HepG2 (cell line): ENCODE results near the gene TNFSF15.

Source experiments
- GABPA ChIP-seq, 2 experiments: IDR thresholded peaks; 2 replicates each; pipeline ENCODE4 v1.6.1; 2011 to 2016; ENCODE audit warnings: low read depth in 2 of 2, low read length in 1 of 2, missing biosample characterization in 1 of 2, missing genetic modification characterization in 1 of 2
- IRF2 ChIP-seq: IDR thresholded peaks from 2 replicates; pipeline ENCODE4 v1.6.1; 2018; ENCODE audit warnings: missing genetic modification reagents, missing compliant biosample characterization
- MAFF ChIP-seq: IDR thresholded peaks from 2 replicates; pipeline ENCODE4 v1.6.1; 2011; ENCODE audit warnings: low read depth, low read length, improper control_type of control experiment
- NFE2 ChIP-seq: sonication (generic); formaldehyde crosslinking; IDR thresholded peaks from 2 replicates; pipeline ENCODE4 v1.4.0; 2020; ENCODE audit warnings: missing genetic modification reagents
- POLR2A ChIP-seq, 2 experiments: IDR thresholded peaks; 2 replicates each; pipeline ENCODE4 v1.6.1; 2011; ENCODE audit warnings: low read depth in 2 of 2, low read length in 2 of 2, mild to moderate bottlenecking in 1 of 2, moderate library complexity in 1 of 2; ENCODE audit not compliant: insufficient read depth in 1 of 2
- TAF1 ChIP-seq: sonication (generic); formaldehyde crosslinking; IDR thresholded peaks from 2 replicates; pipeline ENCODE4 v1.4.0; 2020; ENCODE audit warnings: missing genetic modification reagents
- XBP1 ChIP-seq: sonication (generic); formaldehyde crosslinking; IDR thresholded peaks from 2 replicates; pipeline ENCODE4 v1.5.0; 2020; ENCODE audit warnings: missing genetic modification reagents
- ZBTB20 ChIP-seq: sonication (generic); formaldehyde crosslinking; IDR thresholded peaks from 2 replicates; pipeline ENCODE4 v1.8.1; 2023; ENCODE audit warnings: missing genetic modification reagents, low read depth, mild to moderate bottlenecking, borderline replicate concordance
- ZNF749 ChIP-seq: sonication (generic); formaldehyde crosslinking; IDR thresholded peaks from 2 replicates; pipeline ENCODE4 v1.8.0; 2022; ENCODE audit warnings: mild to moderate bottlenecking, missing genetic modification reagents, moderate library complexity, borderline replicate concordance
- TF ChIP-seq, protein P1 (sequence below): sonication (generic); formaldehyde crosslinking; IDR thresholded peaks from 2 replicates; pipeline ENCODE4 v1.4.0; 2020; ENCODE audit warnings: mild to moderate bottlenecking, missing genetic modification reagents
- TF ChIP-seq, protein P2 (sequence below): sonication (generic); formaldehyde crosslinking; IDR thresholded peaks from 2 replicates; pipeline ENCODE4 v1.4.0; 2020; ENCODE audit warnings: missing genetic modification reagents

DNA sequence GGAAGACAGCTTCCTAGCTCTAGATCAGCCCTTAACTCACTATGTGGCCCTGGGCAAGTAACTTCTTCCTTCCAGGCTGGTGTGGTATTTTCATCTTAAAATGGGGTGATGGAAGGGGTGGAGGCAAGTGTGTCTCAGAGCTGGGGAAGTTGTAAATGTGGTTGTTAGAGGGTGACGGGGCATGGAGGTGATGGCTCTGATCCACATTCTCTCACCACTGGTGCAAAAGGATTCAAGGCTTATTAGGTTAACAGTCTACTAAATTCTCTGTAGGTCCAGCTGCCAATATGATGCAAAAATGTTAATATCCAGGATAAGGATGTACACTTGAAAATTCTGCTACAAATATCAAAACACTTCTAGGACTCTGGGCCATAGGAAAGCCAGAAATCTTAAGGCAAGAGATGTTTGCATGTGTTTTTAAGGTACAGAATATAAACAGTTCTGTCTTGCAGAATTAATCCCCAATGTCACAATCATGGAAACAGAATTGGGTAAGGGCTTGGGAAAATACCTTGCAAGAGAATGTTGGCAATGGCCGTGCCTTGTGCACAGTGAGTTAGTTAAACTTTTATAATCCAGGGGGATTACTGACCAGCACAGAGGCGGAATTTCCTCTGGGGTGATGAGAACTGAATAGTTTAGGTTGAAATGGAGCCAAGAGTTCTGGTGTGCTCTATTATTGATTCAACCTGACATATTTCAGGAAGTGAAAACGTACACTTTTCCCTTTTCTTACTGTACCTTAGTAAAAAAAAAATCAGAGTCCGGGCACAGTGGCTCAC, 19.8 kb downstream of the TNFSF15 start:
- TF ChIP-seq POLR2A (IDR thresholded peaks at IDR 0.05; ENCODE audit: insufficient read depth in 1 of 2, low read depth in 2 of 2, low read length in 2 of 2): no peak
- TF ChIP-seq NFE2: no peak
- TF ChIP-seq GABPA (IDR thresholded peaks at IDR 0.05; ENCODE audit: low read depth, low read length): no peak
- no peak for TF ChIP-seq GABPA (CRISPR knock-in tag; IDR thresholded peaks at IDR 0.05; ENCODE audit: low read depth)
- TF ChIP-seq ZBTB20: no peak
- no peak for TF ChIP-seq XBP1 (CRISPR knock-in tag)
- TF ChIP-seq IRF2 (CRISPR knock-in tag): no peak
- TF ChIP-seq, protein P1, sequence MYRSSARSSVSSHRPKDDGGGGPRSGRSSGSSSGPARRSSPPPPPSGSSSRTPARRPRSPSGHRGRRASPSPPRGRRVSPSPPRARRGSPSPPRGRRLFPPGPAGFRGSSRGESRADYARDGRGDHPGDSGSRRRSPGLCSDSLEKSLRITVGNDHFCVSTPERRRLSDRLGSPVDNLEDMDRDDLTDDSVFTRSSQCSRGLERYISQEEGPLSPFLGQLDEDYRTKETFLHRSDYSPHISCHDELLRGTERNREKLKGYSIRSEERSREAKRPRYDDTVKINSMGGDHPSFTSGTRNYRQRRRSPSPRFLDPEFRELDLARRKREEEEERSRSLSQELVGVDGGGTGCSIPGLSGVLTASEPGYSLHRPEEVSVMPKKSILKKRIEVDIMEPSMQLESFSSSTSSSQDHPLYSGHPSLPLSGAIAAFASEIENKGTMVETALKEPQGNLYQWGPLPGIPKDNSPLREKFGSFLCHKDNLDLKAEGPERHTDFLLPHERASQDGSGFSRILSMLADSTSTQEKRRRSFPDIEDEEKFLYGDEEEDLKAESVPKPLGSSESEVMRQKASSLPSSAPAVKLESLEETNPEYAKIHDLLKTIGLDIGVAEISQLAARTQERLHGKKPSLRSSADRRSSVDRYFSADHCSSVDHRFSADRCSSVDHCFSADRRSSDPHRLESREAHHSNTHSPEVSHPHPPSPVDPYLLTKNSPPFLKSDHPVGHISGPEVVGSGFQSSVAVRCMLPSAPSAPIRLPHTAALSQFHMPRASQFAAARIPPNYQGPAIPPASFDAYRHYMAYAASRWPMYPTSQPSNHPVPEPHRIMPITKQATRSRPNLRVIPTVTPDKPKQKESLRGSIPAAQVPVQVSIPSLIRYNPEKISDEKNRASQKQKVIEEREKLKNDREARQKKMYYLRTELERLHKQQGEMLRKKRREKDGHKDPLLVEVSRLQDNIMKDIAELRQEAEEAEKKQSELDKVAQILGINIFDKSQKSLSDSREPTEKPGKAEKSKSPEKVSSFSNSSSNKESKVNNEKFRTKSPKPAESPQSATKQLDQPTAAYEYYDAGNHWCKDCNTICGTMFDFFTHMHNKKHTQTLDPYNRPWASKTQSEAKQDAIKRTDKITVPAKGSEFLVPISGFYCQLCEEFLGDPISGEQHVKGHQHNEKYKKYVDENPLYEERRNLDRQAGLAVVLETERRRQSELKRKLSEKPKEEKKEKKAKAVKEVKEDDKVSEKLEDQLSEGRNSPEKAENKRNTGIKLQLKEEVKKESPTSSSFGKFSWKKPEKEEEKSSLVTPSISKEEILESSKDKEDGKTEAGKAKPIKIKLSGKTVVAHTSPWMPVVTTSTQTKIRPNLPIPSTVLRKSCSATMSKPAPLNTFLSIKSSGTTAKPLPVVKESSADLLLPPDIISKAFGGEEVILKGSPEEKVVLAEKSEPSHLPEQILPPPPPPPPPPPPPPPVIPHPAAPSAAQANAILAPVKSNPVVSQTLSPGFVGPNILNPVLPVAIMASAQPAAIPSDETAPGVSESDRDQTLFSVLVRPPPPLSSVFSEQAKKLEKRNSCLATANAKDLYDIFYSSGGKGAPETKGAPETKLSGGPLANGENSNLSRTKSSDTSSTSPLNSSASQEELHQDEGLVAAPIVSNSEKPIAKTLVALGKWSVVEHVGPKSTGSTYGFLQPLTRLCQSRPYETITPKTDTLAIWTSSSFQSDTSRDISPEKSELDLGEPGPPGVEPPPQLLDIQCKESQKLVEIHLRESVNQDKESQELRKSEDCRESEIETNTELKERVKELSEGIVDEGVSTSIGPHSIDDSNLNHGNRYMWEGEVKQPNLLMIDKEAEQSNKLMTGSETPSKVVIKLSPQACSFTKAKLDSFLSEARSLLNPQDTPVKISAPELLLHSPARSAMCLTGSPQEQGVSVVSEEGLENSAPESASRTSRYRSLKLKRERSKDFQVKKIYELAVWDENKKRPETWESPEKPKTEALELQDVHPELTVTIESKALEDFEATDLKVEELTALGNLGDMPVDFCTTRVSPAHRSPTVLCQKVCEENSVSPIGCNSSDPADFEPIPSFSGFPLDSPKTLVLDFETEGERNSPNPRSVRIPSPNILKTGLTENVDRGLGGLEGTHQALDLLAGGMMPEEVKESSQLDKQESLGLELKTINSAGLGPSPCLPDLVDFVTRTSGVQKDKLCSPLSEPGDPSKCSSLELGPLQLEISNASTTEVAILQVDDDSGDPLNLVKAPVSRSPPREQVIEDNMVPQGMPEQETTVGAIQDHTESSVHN (CRISPR knock-in tag): no peak
- no peak for TF ChIP-seq ZNF749
- TF ChIP-seq TAF1 (CRISPR knock-in tag): no peak
- no peak for TF ChIP-seq MAFF
- TF ChIP-seq, protein P2, sequence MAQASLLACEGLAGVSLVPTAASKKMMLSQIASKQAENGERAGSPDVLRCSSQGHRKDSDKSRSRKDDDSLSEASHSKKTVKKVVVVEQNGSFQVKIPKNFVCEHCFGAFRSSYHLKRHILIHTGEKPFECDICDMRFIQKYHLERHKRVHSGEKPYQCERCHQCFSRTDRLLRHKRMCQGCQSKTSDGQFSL: no peak
